Keratinocyte (primary cell): Measurements from ENCODE around the gene RAB40A.
"Not testable (repeated sequence)": the region's sequence is repeated elsewhere in the genome, so short reads cannot be mapped to it uniquely, and the experiment has no call there.

Experiments used
- CTCF ChIP-seq, 3 experiments: IDR thresholded peaks in 1 of 3; conservative IDR thresholded peaks in 1 of 3; optimal IDR thresholded peaks in 1 of 3; 2 replicates in 2 of 3; 3 replicates in 1 of 3; pipeline versions ENCODE3 to v1.5.1; 2011; ENCODE audit warnings: low read length in 3 of 3, mild to moderate bottlenecking in 3 of 3, moderate library complexity in 2 of 3, control low read depth in 1 of 3, inconsistent platforms in 1 of 3; ENCODE audit not compliant: insufficient read depth in 2 of 3; ENCODE audit errors: extremely low read depth in 1 of 3
- EZH2 ChIP-seq: IDR thresholded peaks from one replicate; pipeline ENCODE4 v1.6.1; 2012; ENCODE audit warnings: inconsistent platforms, mild to moderate bottlenecking, low read length, moderate library complexity

- not testable (repeated sequence) for TF ChIP-seq EZH2; CTCF (optimal IDR thresholded peaks at IDR 0.05 in 1 of 3, IDR thresholded peaks at IDR 0.05 in 1 of 3, conservative IDR thresholded peaks at IDR 0.05 in 1 of 3; ENCODE audit: extremely low read depth in 1 of 3, insufficient read depth in 2 of 3, low read length in 3 of 3)
These were observed 49.3 kb downstream of the RAB40A start for GRCh38 chrX:103469977-103470376.
